ENCODE data around the gene CSRNP2. TPM values are rescaled to one million over a fixed set of nuclear protein-coding genes. Genes with fewer than 3 reads are reported as not detected.

Gene CSRNP2
- total RNA-seq, 4 donors from 2014 or later = 19.1 to 35.0 (median 28.3) TPM

DNA sequence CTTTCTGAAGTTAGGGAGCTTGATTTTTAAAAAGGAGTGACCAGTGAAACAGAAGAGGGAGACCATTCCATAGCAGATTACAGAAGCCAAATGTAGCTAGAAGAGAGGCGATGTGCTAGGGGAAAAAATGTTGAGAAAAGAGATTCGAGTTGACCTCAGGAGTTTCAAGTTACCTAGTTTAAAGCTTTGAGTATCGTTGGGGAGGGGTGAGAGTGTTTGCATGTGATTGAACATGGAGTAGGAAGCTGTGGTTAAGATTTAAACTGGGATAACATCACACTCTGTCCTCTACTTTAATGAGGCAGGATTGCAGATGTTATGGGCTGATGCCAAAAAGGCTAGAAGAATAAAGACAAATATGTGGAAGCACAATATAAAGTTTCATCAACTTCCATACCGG, 31.6 kb downstream of the CSRNP2 start:
- no peaks in the 10 kb centered on the region for H3K9me3 ChIP-seq
- no peak overlapping the region for H3K27ac ChIP-seq
- H3K4me3 ChIP-seq = no peak overlapping the region
- 63 to 75% methylated on average over 4 of the region's 4 CpGs for WGBS, 2 donors (ENCODE audit: low coverage in 1 of 2)
- peaks cover 0 to 68% of the 10 kb centered on the region in 2 donors for H3K36me3 ChIP-seq
- no peak for ATAC-seq
- peaks cover 9 to 34% (median 14%) of the 10 kb centered on the region in 3 donors for H3K4me1 ChIP-seq
- H3K27me3 ChIP-seq = no peaks in the 10 kb centered on the region
- TF ChIP-seq POLR2AphosphoS5 (IDR thresholded peaks at IDR 0.05) = no peak
- TF ChIP-seq, protein P1, sequence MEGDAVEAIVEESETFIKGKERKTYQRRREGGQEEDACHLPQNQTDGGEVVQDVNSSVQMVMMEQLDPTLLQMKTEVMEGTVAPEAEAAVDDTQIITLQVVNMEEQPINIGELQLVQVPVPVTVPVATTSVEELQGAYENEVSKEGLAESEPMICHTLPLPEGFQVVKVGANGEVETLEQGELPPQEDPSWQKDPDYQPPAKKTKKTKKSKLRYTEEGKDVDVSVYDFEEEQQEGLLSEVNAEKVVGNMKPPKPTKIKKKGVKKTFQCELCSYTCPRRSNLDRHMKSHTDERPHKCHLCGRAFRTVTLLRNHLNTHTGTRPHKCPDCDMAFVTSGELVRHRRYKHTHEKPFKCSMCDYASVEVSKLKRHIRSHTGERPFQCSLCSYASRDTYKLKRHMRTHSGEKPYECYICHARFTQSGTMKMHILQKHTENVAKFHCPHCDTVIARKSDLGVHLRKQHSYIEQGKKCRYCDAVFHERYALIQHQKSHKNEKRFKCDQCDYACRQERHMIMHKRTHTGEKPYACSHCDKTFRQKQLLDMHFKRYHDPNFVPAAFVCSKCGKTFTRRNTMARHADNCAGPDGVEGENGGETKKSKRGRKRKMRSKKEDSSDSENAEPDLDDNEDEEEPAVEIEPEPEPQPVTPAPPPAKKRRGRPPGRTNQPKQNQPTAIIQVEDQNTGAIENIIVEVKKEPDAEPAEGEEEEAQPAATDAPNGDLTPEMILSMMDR (IDR thresholded peaks at IDR 0.05) = no peak
- no peak for TF ChIP-seq EP300 (IDR thresholded peaks at IDR 0.05)
- no peak for TF ChIP-seq POLR2A (IDR thresholded peaks at IDR 0.05)

DNA sequence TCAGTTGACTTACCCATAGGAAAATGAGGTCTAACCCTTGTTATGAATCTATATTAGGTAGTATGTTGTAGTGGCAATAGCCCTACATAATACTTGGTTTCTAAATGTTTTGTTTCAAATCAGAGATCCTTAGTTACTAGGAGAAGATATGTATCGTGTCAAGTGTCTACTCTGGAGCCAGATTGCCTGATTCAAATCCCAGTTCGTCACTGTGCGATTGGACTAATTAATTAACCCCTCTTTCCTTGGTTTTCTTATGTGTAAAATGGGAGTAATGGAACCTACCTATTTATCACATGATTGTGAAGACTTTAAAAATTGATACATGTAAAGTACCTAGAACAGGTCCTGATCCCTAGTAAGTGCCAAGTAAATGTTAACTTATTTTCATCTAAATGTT, 33.9 kb downstream of the CSRNP2 start:
- peaks cover 9 to 37% (median 14%) of the 10 kb centered on the region in 3 donors for H3K4me1 ChIP-seq
- 68 to 70% methylated on average over 2 to 3 of the region's 3 CpGs for WGBS, 2 donors (ENCODE audit: low coverage in 1 of 2)
- ATAC-seq = no peak
- no peaks in the 10 kb centered on the region for H3K9me3 ChIP-seq
- H3K4me3 ChIP-seq = peak overlapping the region in 1 of 2 donors; percentile 72
- H3K27ac ChIP-seq = peak overlapping the region in 1 of 4 donors; percentile 95
- no peaks in the 10 kb centered on the region for H3K27me3 ChIP-seq
- peaks cover 0 to 45% of the 10 kb centered on the region in 2 donors for H3K36me3 ChIP-seq
- TF ChIP-seq POLR2A (IDR thresholded peaks at IDR 0.05) (no peak), POLR2AphosphoS5 (IDR thresholded peaks at IDR 0.05) (no peak), EP300 (IDR thresholded peaks at IDR 0.05) (no peak)
- TF ChIP-seq, protein P1 (IDR thresholded peaks at IDR 0.05) = no peak

DNA sequence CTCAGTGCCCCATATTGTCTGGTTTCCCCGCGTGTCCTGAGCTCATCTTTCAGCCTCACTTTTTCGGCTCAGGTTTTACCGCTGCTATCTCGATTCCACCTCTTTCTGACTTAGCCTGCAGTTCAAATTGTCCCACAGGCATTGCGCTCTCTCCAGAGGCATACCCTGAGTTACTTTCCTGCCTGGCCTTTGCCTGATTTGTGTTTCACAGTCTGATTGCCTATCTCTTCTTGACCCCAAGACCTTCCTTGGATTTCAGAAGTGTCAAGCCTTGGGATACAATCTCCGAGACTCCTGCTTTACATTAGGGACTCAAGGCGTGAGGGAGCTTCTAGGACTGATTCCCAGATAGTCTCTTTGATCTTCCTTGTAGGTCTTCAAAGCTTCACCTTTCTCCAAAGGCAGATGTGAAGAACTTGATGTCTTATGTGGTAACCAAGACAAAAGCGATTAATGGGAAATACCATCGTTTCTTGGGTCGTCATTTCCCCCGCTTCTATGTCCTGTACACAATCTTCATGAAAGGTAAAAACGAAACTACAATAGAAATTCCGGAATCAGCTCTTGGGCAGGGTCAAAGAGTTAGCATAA, 34.6 kb downstream of the CSRNP2 start:
- no peak for ATAC-seq
- no peaks in the 10 kb centered on the region for H3K27me3 ChIP-seq
- 26% methylated on average over 11 to 14 of the region's 14 CpGs for WGBS, 2 donors (ENCODE audit: low coverage in 1 of 2)
- peak overlapping the region; percentile 67 to 98 (median 94) for H3K27ac ChIP-seq
- peaks cover 0 to 38% of the 10 kb centered on the region in 2 donors for H3K36me3 ChIP-seq
- H3K4me1 ChIP-seq = peaks cover 9 to 37% (median 14%) of the 10 kb centered on the region in 3 donors
- H3K4me3 ChIP-seq = peak overlapping the region; percentile 72 to 74
- H3K9me3 ChIP-seq = no peaks in the 10 kb centered on the region
- TF ChIP-seq POLR2A (IDR thresholded peaks at IDR 0.05) = no peak
- no peak for TF ChIP-seq POLR2AphosphoS5 (IDR thresholded peaks at IDR 0.05)
- TF ChIP-seq EP300 (IDR thresholded peaks at IDR 0.05) = no peak
- TF ChIP-seq, protein P1 (IDR thresholded peaks at IDR 0.05) = no peak

DNA sequence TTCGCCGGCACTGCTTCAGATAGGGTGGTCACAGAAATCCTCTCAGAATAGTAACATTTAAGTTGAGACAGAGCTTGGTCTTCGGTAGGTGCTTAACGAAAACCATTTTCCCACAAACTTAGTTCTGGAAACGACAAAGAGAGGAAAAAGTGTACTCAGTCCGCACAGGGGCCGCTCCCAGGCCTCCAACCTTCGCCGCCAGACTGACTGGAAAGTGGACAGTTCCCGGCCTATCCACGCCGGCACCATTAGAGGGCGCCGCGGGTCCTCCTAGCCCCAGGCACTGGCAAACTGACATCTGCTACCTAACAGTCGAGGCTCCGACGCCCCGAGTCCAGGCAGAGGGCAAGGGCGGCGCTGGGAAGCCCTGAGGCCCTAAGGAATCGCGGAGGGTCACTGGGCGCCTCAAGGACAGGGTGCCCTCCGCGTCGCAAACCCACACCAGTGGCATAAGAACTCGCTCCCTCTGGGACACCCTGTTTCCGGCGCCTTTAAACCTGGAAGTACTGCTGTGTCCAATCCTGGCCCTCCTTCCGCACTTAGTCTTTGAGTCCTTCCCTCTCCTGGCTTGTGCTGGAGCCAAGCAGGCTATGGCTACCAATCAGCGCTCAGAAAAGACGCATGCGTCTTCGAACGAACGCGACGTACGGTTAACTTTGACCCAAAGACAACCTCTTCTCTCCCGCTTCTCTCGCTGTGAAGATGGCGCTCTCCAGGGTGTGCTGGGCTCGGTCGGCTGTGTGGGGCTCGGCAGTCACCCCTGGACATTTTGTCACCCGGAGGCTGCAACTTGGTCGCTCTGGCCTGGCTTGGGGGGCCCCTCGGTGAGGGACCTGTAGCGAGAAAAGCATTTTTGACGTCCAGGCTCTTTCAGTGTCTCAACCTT, 35.5 kb downstream of the CSRNP2 start, which contains the start of gene LETMD1:
TSS of gene LETMD1 (plus strand) at position 673 of the 886 bp plus-strand sequence. CDS start at position 703, 30 bp downstream.
- H3K27ac ChIP-seq = peak within 1 kb of the TSS; percentile 67 to 98 (median 94)
- no peak for TF ChIP-seq EP300 (IDR thresholded peaks at IDR 0.05)
- TF ChIP-seq POLR2AphosphoS5 (IDR thresholded peaks at IDR 0.05) = peak; percentile 77
- TF ChIP-seq, protein P1 (IDR thresholded peaks at IDR 0.05) = peak; percentile 76 to 97 (median 86)
- peak; percentile 32 to 64 for TF ChIP-seq POLR2A (IDR thresholded peaks at IDR 0.05)
- no peaks in the 10 kb centered on the region for H3K9me3 ChIP-seq
- 5 to 9% methylated on average over 11 to 27 of the region's 51 CpGs for WGBS, 2 donors (ENCODE audit: low coverage in 1 of 2)
- H3K4me3 ChIP-seq = peak within 1 kb of the TSS; percentile 72 to 74
- peaks cover 0 to 29% of the 10 kb centered on the region in 2 donors for H3K36me3 ChIP-seq
- ATAC-seq = peak; percentile 100
- H3K4me1 ChIP-seq = peaks cover 9 to 37% (median 14%) of the 10 kb centered on the region in 3 donors
- no peaks in the 10 kb centered on the region for H3K27me3 ChIP-seq
